Daoy (cell line): ENCODE data around the gene PDYN. TPM values are rescaled to one million over a fixed set of nuclear protein-coding genes. Genes with fewer than 3 reads are reported as not detected.
A peak's percentile ranks its signal among the peaks of the same experiment; 100 is the strongest.

Experiments
- DNase-seq: peaks from one replicate; pipeline ENCODE4 v3.0.0-alpha.2; 2015; ENCODE audit warnings: low read depth
- total RNA-seq: library from RNA; depleted of rRNA; stranded (reverse); fragments of >200 nt; shearing (Covaris generic); gene quantifications from 2 replicates; pipeline ENCODE4 v1.2.3, GENCODE V29; 2014

PDYN gene
- total RNA-seq, 1 experiment from 2014 or later: not detected

DNA sequence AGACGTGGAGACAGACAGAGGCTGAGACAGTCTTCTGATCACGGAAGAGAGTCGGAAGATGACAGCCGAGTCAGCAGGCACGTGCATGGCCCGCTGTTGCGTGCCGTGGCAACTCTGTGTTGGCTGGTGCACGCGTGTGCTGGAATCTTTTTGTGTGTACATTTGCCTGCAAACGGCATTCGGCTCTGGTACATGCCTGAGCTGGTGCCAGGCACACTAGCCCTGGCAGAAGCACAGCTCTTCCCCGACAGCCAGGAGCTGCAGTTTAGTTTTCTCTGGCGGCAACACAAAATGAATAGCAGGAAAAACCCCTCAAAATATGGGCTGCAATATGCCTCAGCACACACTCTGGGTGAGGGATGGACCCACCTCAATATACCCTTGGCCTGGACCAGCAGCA, 769 bp upstream of the PDYN start:
- no peak for DNase-seq

GRCh38 chr20:1992359-1993110, 1.3 kb downstream of the PDYN start:
- no peak for DNase-seq

DNA sequence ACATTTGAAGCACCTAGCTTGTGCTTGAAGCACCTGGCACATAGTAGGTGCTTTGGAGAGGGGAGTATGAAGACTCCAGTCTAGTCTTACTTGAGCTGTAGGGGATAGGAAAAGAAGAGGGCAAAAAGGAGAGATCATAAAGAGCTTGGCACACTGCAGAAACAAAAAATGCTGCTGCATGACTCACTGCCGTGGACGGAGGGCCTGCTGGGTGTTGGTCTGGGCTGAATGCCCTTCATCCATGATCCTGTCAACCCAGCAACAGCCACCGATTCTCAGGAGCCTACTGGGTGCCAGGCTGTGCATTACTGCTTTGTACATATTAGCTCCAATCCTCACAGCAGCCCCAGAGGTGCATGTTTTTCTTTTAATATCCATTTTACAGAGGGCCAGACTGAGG, 6.0 kb downstream of the PDYN start:
- DNase-seq: peak; percentile 44

DNA sequence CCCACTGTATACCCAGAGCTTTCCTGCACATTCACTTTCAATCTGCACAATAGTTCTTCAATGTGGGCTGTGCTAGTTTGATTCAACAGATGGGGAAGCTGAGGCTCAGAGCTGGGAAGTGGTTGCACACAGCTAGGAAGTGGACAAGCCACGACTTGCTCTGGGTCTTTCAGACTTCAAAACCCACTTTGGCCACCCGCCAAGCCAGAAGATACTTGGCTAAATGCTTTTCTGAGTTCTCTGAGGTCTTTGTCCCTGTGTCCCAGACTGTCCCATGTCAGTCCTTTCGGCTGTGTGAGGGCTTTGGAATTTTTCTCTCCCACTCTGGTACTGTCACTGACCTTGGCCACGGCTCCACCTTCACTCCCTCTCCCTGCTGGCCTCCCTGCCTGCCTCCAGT, 10.6 kb downstream of the PDYN start:
- DNase-seq: no peak

DNA sequence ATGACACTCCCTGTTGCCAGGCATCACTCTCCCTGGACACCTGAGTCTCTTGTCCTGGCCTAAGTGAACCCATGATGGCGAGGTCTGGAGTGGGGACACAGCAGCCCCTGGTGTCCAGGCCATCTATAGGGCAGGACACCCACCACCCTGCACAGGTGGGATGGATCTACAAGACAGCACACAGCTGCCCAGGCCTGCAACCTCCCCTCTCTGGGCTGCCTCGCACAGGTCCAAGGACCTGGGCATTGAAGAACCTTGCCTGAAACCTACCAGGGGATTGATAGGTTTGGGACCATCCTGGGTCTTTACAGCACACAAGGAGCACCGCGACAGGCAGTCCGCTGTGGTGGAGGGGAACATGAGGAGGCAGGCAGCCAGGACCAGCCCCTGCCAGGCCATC, 11.2 kb downstream of the PDYN start:
- DNase-seq: no peak

GRCh38 chr20:1979106-1979778, 14.6 kb downstream of the PDYN start:
- DNase-seq: no peak

- no peak for DNase-seq
Measured at GRCh38 chr20:1975291-1975690, 18.6 kb downstream of the PDYN start.

DNA sequence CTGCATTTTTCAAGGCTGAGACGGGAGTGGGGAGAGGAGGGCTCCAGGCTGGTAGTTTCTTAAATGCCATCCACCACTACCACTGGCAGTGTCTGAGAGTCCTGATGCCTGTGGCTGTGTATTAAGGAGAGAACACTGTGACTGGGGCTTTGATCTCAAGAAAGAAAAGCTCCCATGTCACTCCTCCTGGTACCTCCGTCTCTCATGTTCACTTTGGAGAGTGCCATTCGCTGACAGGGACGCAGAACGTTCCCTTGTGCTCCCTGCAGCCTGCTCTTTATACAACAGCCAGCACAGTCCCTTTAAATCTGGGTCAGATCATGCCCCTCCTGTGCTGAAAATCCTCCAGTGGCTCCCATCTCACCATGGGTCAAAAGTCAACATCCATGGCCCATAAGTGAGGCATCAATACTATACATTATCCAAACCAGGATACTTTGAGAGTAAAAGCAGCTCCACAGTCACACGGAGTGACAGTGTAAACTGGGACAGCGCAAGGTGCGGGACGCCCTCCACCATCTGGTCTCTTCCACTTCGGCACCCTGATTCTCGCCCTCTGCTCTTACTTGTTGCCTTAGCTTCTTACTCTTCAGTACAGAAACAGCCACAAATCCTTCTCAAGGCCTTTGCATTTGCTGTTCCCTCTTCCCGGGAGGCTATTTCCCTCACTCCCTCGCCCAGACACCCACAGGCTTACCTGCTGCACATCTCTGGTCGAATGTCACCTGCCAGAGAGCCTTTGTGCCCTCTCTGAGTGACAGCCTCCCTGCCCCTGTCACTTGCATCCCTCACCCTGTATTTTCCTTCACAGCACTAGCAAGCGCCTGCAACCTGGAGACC, 20.0 kb downstream of the PDYN start:
- DNase-seq: no peak

DNA sequence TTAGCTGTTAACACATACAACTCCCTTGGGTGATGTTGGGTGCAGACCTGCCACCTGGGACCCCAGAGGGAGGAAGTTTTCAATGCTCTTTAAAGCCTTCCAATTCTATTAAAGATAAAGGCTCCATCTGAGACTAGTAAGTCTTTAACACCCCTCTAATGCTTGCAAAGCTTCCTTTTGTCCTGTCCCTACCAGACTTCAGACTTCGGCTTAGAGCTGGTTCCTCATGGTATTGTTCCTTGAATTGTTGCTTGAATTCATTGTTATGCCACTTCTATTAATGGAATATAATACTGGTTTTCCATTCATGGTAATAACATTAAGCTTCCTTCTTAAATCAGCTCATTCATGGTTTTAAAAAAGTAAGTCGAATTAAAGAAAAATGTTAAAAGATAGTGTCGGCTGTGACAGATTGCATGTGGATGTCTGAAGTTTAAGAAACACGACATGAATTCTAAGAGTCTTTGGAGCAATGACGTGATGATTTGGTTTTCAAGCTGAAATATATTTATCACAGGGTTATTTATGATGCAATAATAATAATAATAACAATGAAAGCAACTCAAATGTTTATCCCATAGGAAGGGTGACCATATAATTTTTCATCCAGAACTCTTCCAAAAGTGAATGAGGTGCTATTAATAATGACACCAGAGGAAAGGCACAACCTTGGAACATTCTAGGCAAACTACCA, 21.8 kb downstream of the PDYN start:
- DNase-seq: no peak

GRCh38 chr20:1968964-1969363, 24.9 kb downstream of the PDYN start:
- no peak for DNase-seq

GRCh38 chr20:1965520-1966351, 28.1 kb downstream of the PDYN start:
- DNase-seq: peak; percentile 77

GRCh38 chr20:1964659-1965405, 29.0 kb downstream of the PDYN start:
- DNase-seq: no peak

- DNase-seq: no peak
Measured at GRCh38 chr20:1964061-1964460, 29.8 kb downstream of the PDYN start.

- no peak for DNase-seq
Measured at GRCh38 chr20:1961374-1961773, 32.5 kb downstream of the PDYN start.

GRCh38 chr20:1959156-1959555, 34.7 kb downstream of the PDYN start:
- DNase-seq: no peak

GRCh38 chr20:1958426-1958825, 35.4 kb downstream of the PDYN start:
- DNase-seq: no peak

GRCh38 chr20:1955217-1955616, 38.6 kb downstream of the PDYN start:
- DNase-seq: no peak

GRCh38 chr20:1953621-1954020, 40.2 kb downstream of the PDYN start:
- DNase-seq: no peak

DNA sequence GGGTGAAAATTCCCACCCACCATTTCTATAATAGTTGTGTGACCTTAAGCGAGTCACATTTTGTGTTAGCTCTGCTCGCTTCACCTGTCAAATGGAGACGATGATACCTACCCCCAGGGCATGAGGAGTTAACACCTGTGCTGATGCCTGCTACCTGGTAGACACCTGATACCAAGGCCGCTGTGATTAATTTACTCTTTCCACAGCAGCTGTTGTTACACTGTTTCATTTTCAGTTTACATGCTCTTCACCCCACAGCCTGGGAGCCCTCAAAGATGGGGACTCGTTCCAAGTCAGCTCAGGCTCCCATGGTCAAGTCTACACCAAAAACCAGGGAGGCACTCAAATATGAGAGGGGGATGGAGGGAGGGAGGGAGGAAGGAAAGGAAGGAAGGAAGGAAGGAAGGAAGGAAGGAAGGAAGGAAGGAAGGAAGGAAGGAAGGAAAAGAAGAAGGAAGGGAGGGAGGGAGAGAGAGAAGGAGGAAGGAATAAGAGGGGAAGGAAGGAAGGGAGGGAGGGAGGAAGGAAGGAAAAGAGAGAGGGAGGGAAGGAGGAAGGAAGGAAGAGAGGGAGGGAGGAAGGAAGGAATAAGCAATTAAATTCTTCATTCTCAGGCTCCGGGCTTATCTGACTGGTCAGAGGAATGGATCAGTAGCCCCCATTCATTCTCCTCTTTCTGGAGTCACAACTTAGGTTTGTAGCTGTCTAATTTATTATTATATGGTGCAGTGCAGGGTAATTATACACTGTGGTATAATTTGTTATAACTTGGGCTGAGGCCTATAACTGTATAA, 40.9 kb downstream of the PDYN start:
- no peak for DNase-seq
